ENCODE results near the gene ABHD2. TPM values are rescaled to one million over a fixed set of nuclear protein-coding genes. Genes with fewer than 3 reads are reported as not detected.
A peak's percentile ranks its signal among the peaks of the same experiment; 100 is the strongest.
"Not testable (repeated sequence)": the region's sequence is repeated elsewhere in the genome, so short reads cannot be mapped to it uniquely, and the experiment has no call there.

Gene ABHD2
- total RNA-seq, 4 donors from 2014 or later = 27.4 to 117 (median 54.2) TPM

GRCh38 chr15:89231832-89232231, 143.6 kb downstream of the ABHD2 start:
- H3K27me3 ChIP-seq = no peaks in the 10 kb centered on the region
- TF ChIP-seq, protein P1, sequence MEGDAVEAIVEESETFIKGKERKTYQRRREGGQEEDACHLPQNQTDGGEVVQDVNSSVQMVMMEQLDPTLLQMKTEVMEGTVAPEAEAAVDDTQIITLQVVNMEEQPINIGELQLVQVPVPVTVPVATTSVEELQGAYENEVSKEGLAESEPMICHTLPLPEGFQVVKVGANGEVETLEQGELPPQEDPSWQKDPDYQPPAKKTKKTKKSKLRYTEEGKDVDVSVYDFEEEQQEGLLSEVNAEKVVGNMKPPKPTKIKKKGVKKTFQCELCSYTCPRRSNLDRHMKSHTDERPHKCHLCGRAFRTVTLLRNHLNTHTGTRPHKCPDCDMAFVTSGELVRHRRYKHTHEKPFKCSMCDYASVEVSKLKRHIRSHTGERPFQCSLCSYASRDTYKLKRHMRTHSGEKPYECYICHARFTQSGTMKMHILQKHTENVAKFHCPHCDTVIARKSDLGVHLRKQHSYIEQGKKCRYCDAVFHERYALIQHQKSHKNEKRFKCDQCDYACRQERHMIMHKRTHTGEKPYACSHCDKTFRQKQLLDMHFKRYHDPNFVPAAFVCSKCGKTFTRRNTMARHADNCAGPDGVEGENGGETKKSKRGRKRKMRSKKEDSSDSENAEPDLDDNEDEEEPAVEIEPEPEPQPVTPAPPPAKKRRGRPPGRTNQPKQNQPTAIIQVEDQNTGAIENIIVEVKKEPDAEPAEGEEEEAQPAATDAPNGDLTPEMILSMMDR (IDR thresholded peaks at IDR 0.05) = no peak
- TF ChIP-seq POLR2A (IDR thresholded peaks at IDR 0.05) = no peak
- H3K27ac ChIP-seq = no peak overlapping the region
- no peaks in the 10 kb centered on the region for H3K9me3 ChIP-seq
- H3K4me3 ChIP-seq = no peak overlapping the region
- H3K4me1 ChIP-seq = no peaks in the 10 kb centered on the region
- no peaks in the 10 kb centered on the region for H3K36me3 ChIP-seq
- intact Hi-C loops (cut with DNase I; ENCODE audit: low total_unique reads) = no loop called here
- DNase-seq = no peak

DNA sequence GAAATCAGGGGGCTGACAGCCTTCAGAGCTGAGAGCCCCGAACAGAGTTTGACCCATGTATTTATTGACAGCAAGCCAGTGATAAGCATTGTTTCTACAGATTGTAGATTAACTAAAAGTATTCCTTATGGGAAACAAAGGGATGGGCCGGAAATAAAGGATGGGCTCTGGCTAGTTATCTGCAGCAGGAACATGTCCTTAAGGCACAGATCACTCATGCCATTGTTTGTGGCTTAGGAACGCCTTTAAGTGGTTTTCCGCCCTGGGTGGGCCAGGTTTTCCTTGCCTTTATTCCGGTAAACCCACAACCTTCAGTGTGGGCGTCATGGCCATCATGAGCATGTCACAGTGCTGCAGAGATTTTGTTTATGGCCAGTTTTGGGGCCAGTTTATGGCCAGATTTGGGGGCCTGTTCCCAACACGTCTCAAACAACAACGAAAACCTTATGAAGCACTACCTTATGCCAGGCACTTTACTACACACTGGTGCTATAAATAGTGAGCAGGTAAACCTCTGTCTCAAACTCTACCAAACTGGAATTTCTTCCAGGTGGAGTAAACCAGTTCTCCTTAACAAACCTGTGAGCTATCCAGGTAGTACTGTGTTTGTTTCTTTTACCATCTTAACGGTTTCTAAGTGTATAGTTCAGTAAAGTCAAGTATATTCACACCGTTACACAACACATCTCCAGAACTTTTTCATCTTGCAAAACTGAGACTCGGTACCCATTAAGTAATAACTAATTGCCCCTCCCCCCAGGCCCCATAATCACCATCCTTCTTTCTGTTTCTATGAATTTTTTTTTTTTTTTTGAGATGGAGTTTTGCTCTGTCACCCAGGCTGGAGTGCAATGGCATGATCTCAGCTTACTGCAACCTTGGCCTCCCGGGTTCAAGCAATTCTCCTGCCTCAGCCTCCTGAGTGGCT, 151.9 kb downstream of the ABHD2 start:
- H3K27me3 ChIP-seq; H3K27ac ChIP-seq; intact Hi-C loops (cut with DNase I; ENCODE audit: low total_unique reads); H3K4me1 ChIP-seq; H3K36me3 ChIP-seq; DNase-seq; H3K9me3 ChIP-seq; H3K4me3 ChIP-seq: not testable (repeated sequence)

DNA sequence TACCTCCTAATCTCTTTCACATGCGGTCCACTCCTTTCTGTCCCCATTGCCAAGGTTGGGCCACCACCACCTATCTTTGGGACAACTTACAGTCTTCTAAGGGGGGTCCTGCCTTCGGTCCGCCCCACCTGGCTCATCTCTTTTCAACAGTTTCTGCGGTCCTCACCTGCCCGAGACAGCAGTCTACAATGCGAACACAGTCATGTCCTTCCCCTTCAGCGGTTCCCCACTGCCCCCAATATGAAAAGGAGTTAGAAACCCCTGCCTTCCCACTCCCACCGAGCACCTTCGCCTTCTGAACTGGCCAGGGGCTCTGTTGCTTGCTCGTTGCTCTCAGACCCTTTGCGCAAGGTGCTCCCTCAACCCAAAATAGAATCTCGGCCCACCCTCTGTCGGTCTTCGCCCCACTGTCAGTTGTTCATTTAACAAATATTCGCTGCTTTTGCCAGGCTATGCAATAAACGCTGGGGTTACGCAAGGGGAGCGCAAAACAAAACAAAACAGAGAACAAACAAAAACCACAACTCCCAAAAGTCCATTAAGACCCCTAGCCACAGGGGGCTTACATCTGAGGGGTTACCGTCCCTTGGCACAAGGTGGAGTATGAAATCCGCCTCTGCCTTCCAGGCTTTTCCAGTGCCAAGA, 154.9 kb downstream of the ABHD2 start:
- H3K27me3 ChIP-seq = no peaks in the 10 kb centered on the region
- H3K4me1 ChIP-seq = peaks cover 6% of the 10 kb centered on the region in 2 donors
- H3K36me3 ChIP-seq = no peaks in the 10 kb centered on the region
- peak; percentile 43 to 64 for DNase-seq
- TF ChIP-seq, protein P1 (IDR thresholded peaks at IDR 0.05) = no peak
- TF ChIP-seq POLR2A (IDR thresholded peaks at IDR 0.05) = no peak
- H3K4me3 ChIP-seq = peak overlapping the region; percentile 46 to 68
- no peaks in the 10 kb centered on the region for H3K9me3 ChIP-seq
- H3K27ac ChIP-seq = peak overlapping the region; percentile 72 to 76
- intact Hi-C loops (cut with DNase I; ENCODE audit: low total_unique reads) = no loop called here

- intact Hi-C loops (cut with DNase I; ENCODE audit: low total_unique reads) = no loop called here
- DNase-seq = peak; percentile 94 to 95
- Histone ChIP-seq H3K27me3 (no peaks in the 10 kb centered on the region), H3K9me3 (no peaks in the 10 kb centered on the region), H3K27ac (peak within 1 kb of the TSS; percentile 72 to 76), H3K36me3 (no peaks in the 10 kb centered on the region), H3K4me1 (peaks cover 6% of the 10 kb centered on the region in 2 donors), H3K4me3 (peak within 1 kb of the TSS; percentile 46 to 68)
- TF ChIP-seq, protein P1 (IDR thresholded peaks at IDR 0.05) = peak; percentile 48 to 71 (median 62)
- TF ChIP-seq POLR2A (IDR thresholded peaks at IDR 0.05) = peak in 1 of 2 donors; percentile 62
These were observed 155.7 kb downstream of the ABHD2 start, which contains the start of gene FANCI for GRCh38 chr15:89243691-89244573. Gene FANCI (plus strand): TSS chr15:89243979. CDS start chr15:89247648, 3,669 bp downstream.

DNA sequence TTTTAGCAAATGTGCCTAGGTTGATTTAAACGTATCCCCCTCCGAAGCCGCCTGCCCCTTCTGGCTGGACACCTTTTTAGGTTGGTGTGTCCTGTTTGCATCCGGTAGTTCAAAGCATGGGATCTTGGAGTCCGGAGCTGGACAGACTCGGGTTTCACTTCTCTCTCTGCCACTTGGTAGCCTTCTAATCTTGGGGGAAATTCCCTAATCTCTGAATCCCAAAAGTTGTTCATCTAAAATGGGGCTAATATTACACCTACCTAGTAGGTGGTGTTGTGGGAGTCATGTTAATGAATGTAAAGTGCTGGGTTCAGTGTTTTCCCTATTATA, 156.3 kb downstream of the ABHD2 start:
- intact Hi-C loops (cut with DNase I; ENCODE audit: low total_unique reads) = no loop called here
- TF ChIP-seq POLR2A (IDR thresholded peaks at IDR 0.05) = no peak
- TF ChIP-seq, protein P1 (IDR thresholded peaks at IDR 0.05) = no peak
- no peak for DNase-seq
- H3K27me3 ChIP-seq = no peaks in the 10 kb centered on the region
- H3K27ac ChIP-seq = no peak overlapping the region
- no peaks in the 10 kb centered on the region for H3K36me3 ChIP-seq
- H3K9me3 ChIP-seq = no peaks in the 10 kb centered on the region
- peak overlapping the region; percentile 46 to 68 for H3K4me3 ChIP-seq
- peaks cover 6% of the 10 kb centered on the region in 2 donors for H3K4me1 ChIP-seq
